Measurements from ENCODE around the gene THOC7.

The THOC7 gene

DNA sequence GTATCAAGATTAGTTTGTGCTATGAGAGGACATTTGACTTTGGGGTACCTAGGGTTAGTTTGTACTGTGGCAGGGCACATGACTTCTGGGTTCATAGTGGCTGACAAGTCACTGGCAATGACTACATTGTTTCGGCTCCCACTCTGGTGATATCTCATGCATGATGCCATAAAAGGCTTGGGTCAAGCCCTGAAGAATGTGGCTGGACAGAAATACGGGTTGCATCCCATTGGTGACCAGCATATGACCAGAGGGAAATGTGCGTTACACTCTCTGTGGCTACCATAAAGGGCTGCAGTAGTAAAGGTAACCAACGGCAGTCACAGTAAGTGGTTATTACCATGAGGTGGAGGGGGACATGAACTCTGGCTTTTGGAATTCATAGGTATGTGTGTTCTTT lies 18.4 kb downstream of the THOC7 start:
- DNase-seq (ENCODE audit: low read depth in 2 of 2), result no peak

DNA sequence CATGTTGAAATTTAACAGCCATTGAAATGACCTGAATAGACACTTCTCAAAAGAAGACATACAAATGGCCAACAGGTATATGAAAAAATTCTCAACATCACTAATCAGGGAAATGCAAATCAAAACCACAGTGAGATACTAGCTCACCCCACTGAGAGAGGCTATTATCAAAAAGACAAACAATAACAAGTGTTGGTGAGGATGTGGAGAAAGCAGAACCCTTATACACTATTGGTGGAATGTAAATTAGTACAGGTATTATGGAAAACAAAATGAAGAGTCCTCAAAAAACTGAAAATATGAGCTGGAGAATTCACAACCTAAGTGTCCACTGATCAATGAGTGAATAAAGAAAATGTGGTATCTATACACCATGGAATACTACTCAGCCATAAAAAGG lies 21.5 kb downstream of the THOC7 start:
- no peak for DNase-seq (ENCODE audit: low read depth in 2 of 2)

DNA sequence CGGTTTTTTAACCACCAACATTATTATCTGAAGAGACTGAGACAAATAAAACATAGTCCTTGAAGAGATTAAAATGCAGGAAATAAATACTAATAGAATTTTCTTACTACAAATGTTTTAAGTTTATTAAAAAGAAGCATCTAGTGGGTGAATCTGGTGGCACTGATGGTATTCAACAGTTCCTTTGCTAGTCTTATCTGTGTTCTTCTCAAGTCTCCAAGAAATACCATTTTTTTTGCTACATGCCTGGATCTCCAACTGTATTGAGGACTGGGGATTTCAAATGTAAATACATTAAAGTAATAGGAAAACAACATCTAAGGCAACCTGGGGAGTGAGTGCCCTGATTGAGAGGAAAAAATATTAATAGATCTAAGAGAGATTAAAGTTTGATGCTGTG lies 21.9 kb downstream of the THOC7 start:
- no peak for DNase-seq (ENCODE audit: low read depth in 2 of 2)

GRCh38 chr3:63832395-63832794 lies 31.2 kb downstream of the THOC7 start:
- no peak for DNase-seq (ENCODE audit: low read depth in 2 of 2)

- DNase-seq (ENCODE audit: low read depth in 2 of 2), result no peak
These were observed 33.1 kb downstream of the THOC7 start for GRCh38 chr3:63830526-63830925.

GRCh38 chr3:63824309-63824708 lies 39.3 kb downstream of the THOC7 start:
- no peak for DNase-seq (ENCODE audit: low read depth in 2 of 2)

DNA sequence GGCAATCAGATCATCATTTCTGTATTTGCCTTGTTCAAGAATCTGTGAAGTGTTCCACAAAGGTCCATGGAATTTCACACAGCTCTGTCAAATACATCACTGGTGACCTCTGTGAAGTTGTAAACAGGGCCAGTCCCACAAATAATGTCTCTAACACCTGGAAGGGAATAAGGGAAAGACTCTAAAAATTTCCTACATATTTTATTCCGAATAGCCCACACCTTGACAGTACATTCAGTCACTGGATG lies 44.5 kb downstream of the THOC7 start, which contains the start of gene C3orf49:
Gene C3orf49 (plus strand): TSS at position 149 of the 248 bp plus-strand sequence. CDS start 173 bp downstream, outside the sequence.
- no peak for DNase-seq (ENCODE audit: low read depth in 2 of 2)

GRCh38 chr3:63818282-63819150 lies 45.1 kb downstream of the THOC7 start:
- DNase-seq (ENCODE audit: low read depth in 2 of 2), result peak; percentile 40 to 42

DNA sequence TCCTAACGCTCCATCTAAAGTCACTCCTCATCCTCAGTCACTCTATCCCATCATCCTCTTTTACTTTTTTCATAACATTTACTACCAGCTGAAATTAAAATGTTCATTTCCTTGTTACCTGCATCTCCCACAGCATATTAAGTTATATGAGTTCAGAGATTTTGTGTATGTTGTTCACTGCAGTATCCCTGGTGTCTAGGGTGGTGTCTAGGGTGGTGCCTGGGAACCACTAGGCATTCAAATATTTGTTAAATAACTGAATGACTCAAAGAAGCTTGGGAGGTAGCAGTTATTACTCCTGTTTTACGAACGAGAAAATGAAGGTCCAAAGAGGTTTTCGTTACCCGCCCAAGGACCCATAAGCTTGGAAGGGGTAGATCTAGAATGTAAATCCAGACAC lies 46.4 kb downstream of the THOC7 start:
- no peak for DNase-seq (ENCODE audit: low read depth in 2 of 2)

DNA sequence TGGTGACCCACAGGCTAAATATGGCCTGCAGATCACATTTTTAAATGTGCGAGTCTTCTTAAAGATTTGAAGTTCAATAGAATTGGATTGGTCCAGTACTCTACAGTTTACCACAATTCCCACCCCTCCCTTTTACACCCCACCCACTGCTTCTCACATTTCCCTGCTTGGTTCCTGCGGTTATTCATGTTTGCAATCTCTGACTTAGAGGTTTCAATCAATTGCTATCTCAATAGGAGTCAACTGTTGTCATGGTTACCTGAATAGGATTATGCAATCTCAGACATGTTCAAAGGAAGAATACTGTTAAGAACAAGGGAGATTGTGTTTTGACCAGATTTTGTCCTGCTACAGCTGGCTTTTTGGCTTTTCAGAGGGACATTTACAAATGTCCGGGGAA lies 49.4 kb downstream of the THOC7 start:
- DNase-seq (ENCODE audit: low read depth in 2 of 2), result no peak

DNA sequence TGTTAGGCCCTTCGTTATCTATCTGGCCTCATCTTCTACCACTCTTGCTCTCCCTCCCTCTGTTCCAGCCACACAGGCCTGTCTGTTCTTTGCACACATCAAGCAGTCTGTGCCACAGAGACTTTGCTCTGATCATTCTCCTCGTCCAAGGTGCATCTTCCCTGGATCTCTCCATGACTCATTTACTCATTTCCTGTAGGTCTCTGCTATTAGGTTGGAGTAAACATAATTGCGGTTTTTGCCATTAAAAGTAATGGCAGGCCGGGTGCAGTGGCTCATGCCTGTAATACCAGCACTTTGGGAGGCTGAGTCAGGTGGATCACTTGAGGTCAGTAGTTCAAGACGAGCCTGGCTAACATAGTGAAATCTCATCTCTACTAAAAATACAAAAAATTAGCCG lies 54.0 kb downstream of the THOC7 start:
- no peak for DNase-seq (ENCODE audit: low read depth in 2 of 2)

GRCh38 chr3:63808633-63809032 lies 55.0 kb downstream of the THOC7 start:
- DNase-seq (ENCODE audit: low read depth in 2 of 2), result no peak

DNA sequence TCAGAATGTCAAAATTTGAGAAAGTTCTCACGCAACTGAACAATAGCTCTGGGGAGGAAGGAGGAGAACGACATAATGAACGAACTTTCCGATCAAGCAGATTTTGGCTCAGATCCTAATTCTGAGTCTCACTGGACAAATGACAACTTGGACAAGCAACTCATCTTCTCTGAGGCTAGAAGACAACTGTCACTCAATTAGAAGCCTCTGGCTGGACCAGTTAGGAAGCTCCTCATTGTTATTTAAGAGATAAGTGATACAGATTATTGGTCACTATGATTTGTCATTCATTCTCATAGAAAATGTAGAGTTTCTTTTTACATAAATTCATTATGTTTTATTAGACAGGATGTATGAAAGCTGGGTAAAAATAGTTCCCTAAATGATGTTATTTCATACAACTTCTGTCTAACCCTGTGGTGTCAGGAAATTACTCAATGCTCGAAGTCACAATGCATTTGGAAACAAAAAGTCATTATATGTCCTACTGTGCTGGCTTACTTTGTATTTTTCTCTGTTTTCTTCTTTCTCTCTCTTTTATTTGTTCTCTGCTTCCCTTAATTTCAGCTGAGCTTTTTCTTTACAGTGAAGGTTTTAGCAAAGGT lies 55.5 kb downstream of the THOC7 start:
- no peak for DNase-seq (ENCODE audit: low read depth in 2 of 2)

- DNase-seq (ENCODE audit: low read depth in 2 of 2), result no peak
These were observed 59.7 kb downstream of the THOC7 start for GRCh38 chr3:63803911-63804310.

- DNase-seq (ENCODE audit: low read depth in 2 of 2), result no peak
These were observed 63.5 kb downstream of the THOC7 start for GRCh38 chr3:63800097-63800496.

GRCh38 chr3:63798949-63799348 lies 64.7 kb downstream of the THOC7 start:
- DNase-seq (ENCODE audit: low read depth in 2 of 2), result no peak

DNA sequence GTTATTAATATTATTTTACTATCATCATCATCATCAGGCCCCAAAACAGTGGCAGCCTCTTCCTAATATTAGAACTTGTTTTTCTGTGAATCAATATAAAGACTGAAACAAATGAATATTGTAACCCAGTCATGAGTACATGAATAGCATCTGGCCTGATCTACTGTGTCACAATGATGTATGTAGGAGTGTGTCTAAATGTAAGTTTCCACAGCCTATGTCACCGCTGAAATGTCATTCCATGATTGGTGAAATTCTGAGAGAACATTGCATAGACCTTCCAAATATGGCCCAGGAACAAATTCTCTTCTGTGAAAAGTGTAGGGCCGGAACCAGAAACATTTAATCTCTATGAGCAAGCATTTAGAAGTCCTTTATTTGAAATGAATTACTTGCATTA lies 65.1 kb downstream of the THOC7 start:
- DNase-seq (ENCODE audit: low read depth in 2 of 2), result no peak

DNA sequence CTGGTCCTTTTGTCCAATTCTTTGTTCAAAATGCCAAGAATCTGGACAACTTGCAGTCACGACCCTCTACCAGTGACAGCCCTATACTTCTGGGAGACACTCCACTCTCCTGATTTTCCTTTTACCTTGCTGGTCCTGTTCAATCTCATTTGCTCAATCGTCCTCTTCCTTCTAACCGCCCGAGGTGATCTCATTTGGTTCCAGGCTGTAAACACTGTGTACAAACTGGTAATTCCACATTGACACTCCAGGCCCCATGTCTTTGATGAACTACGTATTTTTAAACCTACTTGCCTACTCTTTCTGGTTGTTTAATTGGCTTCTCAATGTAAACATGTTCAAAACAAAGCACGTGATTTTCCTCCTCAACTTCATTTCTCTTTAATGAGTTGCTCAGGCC lies 68.2 kb downstream of the THOC7 start:
- no peak for DNase-seq (ENCODE audit: low read depth in 2 of 2)

GRCh38 chr3:63791974-63792373 lies 71.6 kb downstream of the THOC7 start:
- no peak for DNase-seq (ENCODE audit: low read depth in 2 of 2)
